NB4 (cell line): Measurements from ENCODE around the gene FABP1.

Experiments used
- CTCF ChIP-seq: IDR thresholded peaks from one replicate; pipeline ENCODE4 v1.5.1; 2012; ENCODE audit warnings: low read depth, low read length
- POLR2A ChIP-seq: IDR thresholded peaks from 2 replicates; pipeline ENCODE4 v1.6.1; 2011; ENCODE audit warnings: mild to moderate bottlenecking; ENCODE audit not compliant: insufficient read length; ENCODE audit errors: extremely low read depth

GRCh38 chr2:88117973-88118372 lies 9.9 kb downstream of the FABP1 start:
- no peak for TF ChIP-seq CTCF
- TF ChIP-seq POLR2A: no peak
